Stimulated activated naive CD8-positive, alpha-beta T cell treated with anti-CD3 and anti-CD28 coated beads, Interleukin-15, amount 100 ng/mL, for 72 hours (primary cell): Measurements from ENCODE around the gene SLC3A2.

Experiments
- ATAC-seq: fragments of 150-1000 bp; cut with Tn5 transposase; 2 replicates; pipeline ENCODE4 v1.10.0; 2021; ENCODE audit warnings: mild to moderate bottlenecking, moderate library complexity
- DNase-seq, 2 donors: peaks; one replicate each; pipeline ENCODE4 v3.0.0; 2021 to 2022
- H3K27ac Mint-ChIP-seq, 2 donors: one replicate each; pipeline ENCODE4 v1.8.0; 2022; ENCODE audit warnings: mild to moderate bottlenecking in 2 of 2, mixed read lengths in 2 of 2, moderate library complexity in 2 of 2
- H3K27me3 Mint-ChIP-seq: one replicate; pipeline ENCODE4 v1.8.0; 2022; ENCODE audit warnings: mixed read lengths
- H3K4me1 Mint-ChIP-seq: one replicate; pipeline ENCODE4 v1.8.0; 2022; ENCODE audit warnings: mild to moderate bottlenecking, mixed read lengths
- H3K4me3 Mint-ChIP-seq, 2 donors: one replicate each; pipeline ENCODE4 v1.8.0; 2022; ENCODE audit warnings: mild to moderate bottlenecking in 2 of 2, mixed read lengths in 2 of 2, moderate library complexity in 1 of 2
- H3K9me3 Mint-ChIP-seq, 2 donors: one replicate each; pipeline ENCODE4 v1.8.0; 2022; ENCODE audit warnings: mixed read lengths in 2 of 2

The SLC3A2 gene

GRCh38 chr11:62910141-62910882, 29.6 kb downstream of the SLC3A2 start:
- DNase-seq (no peak), ATAC-seq (no peak)
- no peak overlapping the region for H3K4me3 Mint-ChIP-seq
- H3K27me3 Mint-ChIP-seq: peaks cover 26% of the 10 kb centered on the region
- H3K27ac Mint-ChIP-seq: no peak overlapping the region
- H3K4me1 Mint-ChIP-seq: peaks cover 2% of the 10 kb centered on the region
- no peaks in the 10 kb centered on the region for H3K9me3 Mint-ChIP-seq

GRCh38 chr11:62911137-62912130, 30.7 kb downstream of the SLC3A2 start:
- Mint-ChIP-seq H3K4me3 (no peak overlapping the region), H3K9me3 (no peaks in the 10 kb centered on the region), H3K27ac (no peak overlapping the region), H3K4me1 (no peaks in the 10 kb centered on the region), H3K27me3 (peaks cover 14% of the 10 kb centered on the region)
- DNase-seq (no peak), ATAC-seq (no peak)

DNA sequence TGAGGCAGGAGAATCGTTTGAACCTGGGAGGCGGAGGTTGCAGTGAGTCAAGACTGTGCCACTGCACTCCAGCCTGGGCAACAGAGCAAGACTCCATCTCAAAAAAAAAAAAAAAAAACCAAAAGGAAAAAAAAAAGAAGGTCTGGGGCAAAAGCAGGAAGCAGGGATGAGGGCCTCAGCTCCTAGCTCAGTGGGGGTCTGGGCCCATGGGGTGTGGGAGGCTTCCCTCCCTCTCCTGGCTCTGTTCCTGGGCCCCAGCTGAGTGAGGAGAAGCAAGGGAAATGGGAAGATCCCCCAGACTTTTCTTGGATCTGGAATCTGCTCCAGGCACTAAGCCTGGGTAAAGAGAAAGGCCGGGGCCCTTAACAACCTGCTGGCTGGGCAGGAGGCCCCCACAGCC, 31.6 kb downstream of the SLC3A2 start:
- ATAC-seq: no peak
- DNase-seq: no peak
- Mint-ChIP-seq H3K4me1 (no peaks in the 10 kb centered on the region), H3K4me3 (no peak overlapping the region), H3K27me3 (peaks cover 10% of the 10 kb centered on the region), H3K9me3 (no peaks in the 10 kb centered on the region), H3K27ac (no peak overlapping the region)

DNA sequence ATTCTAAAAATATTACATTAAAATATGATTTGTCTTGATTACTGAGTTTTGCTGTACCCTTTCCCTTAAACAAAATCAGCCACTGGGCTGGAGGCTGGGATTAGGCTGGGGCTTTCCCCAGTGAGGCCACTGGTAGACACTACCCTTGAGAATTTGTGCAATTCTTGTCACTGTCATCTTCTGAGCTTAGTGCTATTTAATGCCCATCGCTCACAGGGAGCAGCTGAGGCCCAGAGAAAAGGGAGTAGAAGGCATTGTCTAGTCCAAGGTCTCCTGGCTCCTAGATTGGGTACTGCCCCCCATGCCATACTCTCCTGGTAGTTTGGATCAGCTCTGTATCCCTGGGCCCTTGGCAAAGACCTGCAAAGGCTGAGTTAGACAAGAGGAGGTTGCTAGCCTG, 33.7 kb downstream of the SLC3A2 start:
- no peaks in the 10 kb centered on the region for H3K9me3 Mint-ChIP-seq
- no peaks in the 10 kb centered on the region for H3K4me1 Mint-ChIP-seq
- no peak overlapping the region for H3K27ac Mint-ChIP-seq
- DNase-seq (no peak), ATAC-seq (no peak)
- H3K27me3 Mint-ChIP-seq: peaks cover 24% of the 10 kb centered on the region
- H3K4me3 Mint-ChIP-seq: no peak overlapping the region

DNA sequence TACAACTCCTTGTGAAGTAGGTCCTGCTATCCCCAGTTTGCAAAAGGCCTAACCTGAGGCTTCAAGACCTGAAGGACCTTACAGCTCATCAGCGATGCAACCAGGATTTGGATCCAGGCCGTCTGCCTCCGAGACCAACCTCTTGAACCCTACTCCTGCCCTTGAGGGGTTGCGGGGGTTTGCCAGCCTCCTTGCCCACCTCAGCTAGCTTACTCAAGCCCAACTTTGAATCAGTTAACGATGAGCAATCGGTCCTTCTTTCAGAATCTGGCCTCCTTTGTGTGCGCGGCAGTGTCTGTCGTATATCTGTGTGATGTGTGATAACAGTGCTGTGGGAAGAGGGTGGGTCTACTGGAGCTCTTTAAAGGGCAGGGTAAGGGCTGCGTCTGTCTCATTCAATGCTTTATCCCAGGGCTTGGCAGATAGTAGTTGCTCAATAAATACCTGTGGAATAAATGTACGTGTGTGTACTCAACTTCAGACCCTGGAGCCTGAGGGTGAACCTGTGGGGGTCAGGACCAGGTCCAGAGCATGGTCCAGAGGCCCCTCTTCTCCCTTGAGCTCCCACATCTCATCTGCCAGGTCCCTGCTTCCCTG, 37.3 kb downstream of the SLC3A2 start:
- no peaks in the 10 kb centered on the region for H3K9me3 Mint-ChIP-seq
- no peak overlapping the region for H3K4me3 Mint-ChIP-seq
- peaks cover 13% of the 10 kb centered on the region for H3K4me1 Mint-ChIP-seq
- no peak overlapping the region for H3K27ac Mint-ChIP-seq
- DNase-seq (no peak), ATAC-seq (no peak)
- H3K27me3 Mint-ChIP-seq: peaks cover 49% of the 10 kb centered on the region

GRCh38 chr11:62918531-62918930, 37.8 kb downstream of the SLC3A2 start:
- H3K27me3 Mint-ChIP-seq: peaks cover 54% of the 10 kb centered on the region
- no peak overlapping the region for H3K4me3 Mint-ChIP-seq
- DNase-seq: no peak
- H3K4me1 Mint-ChIP-seq: peaks cover 19% of the 10 kb centered on the region
- peak overlapping the region in 1 of 2 donors; percentile 23 for H3K27ac Mint-ChIP-seq
- H3K9me3 Mint-ChIP-seq: no peaks in the 10 kb centered on the region
- no peak for ATAC-seq

DNA sequence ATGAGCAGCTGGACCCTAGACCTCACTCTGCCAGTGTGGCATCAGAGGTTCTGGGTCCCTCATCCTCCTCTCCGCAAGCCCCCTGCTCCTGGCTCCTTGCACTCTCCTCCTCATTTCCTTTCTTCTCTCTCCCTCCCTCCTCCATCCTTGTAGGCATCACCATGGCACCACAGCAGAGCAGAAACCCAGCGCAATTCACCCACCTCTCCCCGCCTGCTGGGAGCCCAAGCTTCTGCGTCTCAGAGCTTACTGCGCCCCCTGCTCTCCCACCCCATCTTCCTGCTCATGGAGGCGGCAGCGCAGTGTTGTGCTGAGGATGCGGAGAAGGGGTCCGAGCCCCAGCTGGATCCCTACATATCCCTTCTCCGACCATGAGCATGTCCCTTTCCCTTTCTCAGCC, 38.8 kb downstream of the SLC3A2 start:
- DNase-seq (no peak), ATAC-seq (no peak)
- Mint-ChIP-seq H3K9me3 (no peaks in the 10 kb centered on the region), H3K27me3 (peaks cover 61% of the 10 kb centered on the region), H3K27ac (no peak overlapping the region), H3K4me3 (no peak overlapping the region), H3K4me1 (peaks cover 25% of the 10 kb centered on the region)

GRCh38 chr11:62919898-62920640, 39.4 kb downstream of the SLC3A2 start:
- DNase-seq: no peak
- Mint-ChIP-seq H3K4me3 (no peak overlapping the region), H3K9me3 (no peaks in the 10 kb centered on the region), H3K27ac (no peak overlapping the region), H3K27me3 (peaks cover 63% of the 10 kb centered on the region), H3K4me1 (peaks cover 27% of the 10 kb centered on the region)
- ATAC-seq: no peak

- Mint-ChIP-seq H3K9me3 (no peaks in the 10 kb centered on the region), H3K27ac (no peak within 1 kb of the TSS), H3K4me3 (no peak within 1 kb of the TSS), H3K27me3 (peaks cover 74% of the 10 kb centered on the region), H3K4me1 (peaks cover 38% of the 10 kb centered on the region)
- no peak for ATAC-seq
- no peak for DNase-seq
Observed at GRCh38 chr11:62921201-62921572, 40.5 kb downstream of the SLC3A2 start, which contains the start of gene CHRM1. TSS of gene CHRM1 (minus strand) at chr11:62921363. CDS start at chr11:62911100, 10,263 bp downstream.

DNA sequence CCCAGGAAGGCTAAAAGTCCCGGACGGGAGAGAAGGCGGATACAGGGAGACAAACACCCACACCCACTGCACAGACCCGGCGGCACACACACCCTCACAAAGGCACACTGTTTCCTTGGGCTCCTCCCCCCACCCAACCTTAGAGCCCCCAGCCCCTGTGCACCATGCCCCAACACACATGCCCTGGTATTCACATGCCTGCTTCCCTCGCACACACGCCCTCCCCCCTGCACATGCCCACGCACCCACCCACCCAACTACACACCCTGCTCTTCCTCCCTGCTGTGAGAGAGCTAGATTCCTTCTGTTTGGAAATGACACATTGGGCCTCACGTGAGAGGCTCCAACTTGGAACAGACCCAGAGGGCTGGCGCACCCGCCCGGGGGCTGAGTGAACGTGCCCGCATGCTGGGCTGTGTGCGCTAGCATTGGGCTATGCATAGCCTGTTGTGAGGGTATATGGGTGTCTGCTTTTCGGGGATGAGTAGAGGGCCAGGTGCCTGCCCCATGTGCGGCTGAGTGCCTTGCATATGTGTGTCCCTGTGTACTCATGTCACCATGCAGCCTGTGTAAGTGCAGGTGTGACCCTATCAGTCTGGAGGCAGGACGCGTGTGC, 41.0 kb downstream of the SLC3A2 start:
- no peak overlapping the region for H3K27ac Mint-ChIP-seq

DNA sequence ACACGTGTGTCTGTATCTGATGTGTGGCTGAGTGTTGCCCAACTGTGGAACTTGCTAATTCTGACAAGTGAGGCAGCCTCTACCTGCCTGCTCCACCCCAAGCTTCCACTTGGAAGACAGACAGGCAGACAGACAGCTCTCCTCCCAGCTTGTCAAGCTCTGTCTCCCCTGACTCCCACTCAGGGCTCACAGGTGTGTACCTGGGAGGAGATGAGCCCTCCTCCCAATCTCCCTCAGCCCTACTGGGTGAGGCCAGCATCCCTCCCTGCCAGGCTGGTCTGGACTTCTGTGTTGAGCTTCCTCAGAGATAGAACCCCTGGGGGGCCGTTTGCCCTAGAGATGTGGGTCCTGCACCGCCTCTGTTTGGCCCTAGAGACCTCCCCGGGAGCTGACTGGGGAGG, 41.5 kb downstream of the SLC3A2 start:
- Mint-ChIP-seq H3K27ac (no peak overlapping the region), H3K9me3 (no peaks in the 10 kb centered on the region), H3K27me3 (peaks cover 84% of the 10 kb centered on the region), H3K4me3 (peak overlapping the region; percentile 14 to 83), H3K4me1 (peaks cover 45% of the 10 kb centered on the region)
- no peak for DNase-seq
- no peak for ATAC-seq

More for the DNA sequence above, 41.0 kb downstream of the SLC3A2 start:
- Mint-ChIP-seq H3K9me3 (no peaks in the 10 kb centered on the region), H3K4me1 (peaks cover 43% of the 10 kb centered on the region), H3K4me3 (no peak overlapping the region), H3K27me3 (peaks cover 79% of the 10 kb centered on the region)
- DNase-seq (no peak), ATAC-seq (no peak)

- H3K4me3 Mint-ChIP-seq: peak overlapping the region; percentile 60 to 83
- peak; percentile 54 for ATAC-seq
- H3K27me3 Mint-ChIP-seq: peaks cover 90% of the 10 kb centered on the region
- H3K27ac Mint-ChIP-seq: no peak overlapping the region
- DNase-seq: peak; percentile 44 to 49
- H3K4me1 Mint-ChIP-seq: peaks cover 45% of the 10 kb centered on the region
- H3K9me3 Mint-ChIP-seq: no peaks in the 10 kb centered on the region
Observed at GRCh38 chr11:62922653-62923431, 42.1 kb downstream of the SLC3A2 start.

- H3K27ac Mint-ChIP-seq: no peak overlapping the region
- DNase-seq (no peak), ATAC-seq (peak; percentile 5)
- H3K4me1 Mint-ChIP-seq: peaks cover 45% of the 10 kb centered on the region
- peak overlapping the region; percentile 60 to 83 for H3K4me3 Mint-ChIP-seq
- no peaks in the 10 kb centered on the region for H3K9me3 Mint-ChIP-seq
- H3K27me3 Mint-ChIP-seq: peaks cover 92% of the 10 kb centered on the region
Observed at GRCh38 chr11:62923601-62924411, 43.1 kb downstream of the SLC3A2 start.
